Psoas muscle (tissue), 8 donors: ENCODE results near the gene MDM2. TPM values are rescaled to one million over a fixed set of nuclear protein-coding genes. Genes with fewer than 3 reads are reported as not detected.
"Not testable (repeated sequence)": the region's sequence is repeated elsewhere in the genome, so short reads cannot be mapped to it uniquely, and the experiment has no call there.

Source experiments
- ATAC-seq, 4 donors: fragments of 200-7000 bp; cut with Tn5 transposase; one replicate each; pipeline ENCODE4 v1.9.1; 2020; ENCODE audit warnings: moderate library complexity in 3 of 4, mild to moderate bottlenecking in 2 of 4
- DNase-seq, 2 donors: peaks; one replicate each; pipeline ENCODE4 v3.0.0-alpha.2; 2020
- H3K27ac ChIP-seq: fragments of 200-600 bp; one replicate; pipeline ENCODE4 v1.8.0; 2022
- H3K27me3 ChIP-seq, 3 donors: fragments of 200-600 bp in 1 of 3; one replicate each; pipeline versions ENCODE4 v1.6.1 to v1.8.0; 2013 to 2022; ENCODE audit warnings: low read length in 2 of 3, mild to moderate bottlenecking in 2 of 3, moderate library complexity in 1 of 3; ENCODE audit not compliant: insufficient read depth in 3 of 3
- H3K36me3 ChIP-seq, 2 donors: fragments of 200-600 bp in 1 of 2; one replicate each; pipeline versions ENCODE4 v1.6.1 to v1.8.0; 2013 to 2022; ENCODE audit warnings: low read depth in 1 of 2, mild to moderate bottlenecking in 1 of 2, moderate library complexity in 1 of 2; ENCODE audit not compliant: insufficient read depth in 1 of 2
- H3K4me1 ChIP-seq: fragments of 200-600 bp; one replicate; pipeline ENCODE4 v1.8.0; 2022
- H3K4me3 ChIP-seq: fragments of 200-600 bp; one replicate; pipeline ENCODE4 v1.8.0; 2022; ENCODE audit warnings: mild to moderate bottlenecking
- H3K9me3 ChIP-seq: fragments of 200-600 bp; one replicate; pipeline ENCODE4 v1.8.0; 2022
- WGBS, 3 donors: extraction: QIAGEN DNeasy Blood & Tissue Kit; methylation state at CpG; one replicate each; pipeline versions ENCODE4 v1.1.6 to v1.1.7; 2013; 5-methylcytosine and 5-hydroxymethylcytosine counted together
- intact Hi-C, 2 donors: fragments of 100-400 bp; cut with DNase I; formaldehyde crosslinking; loops; one replicate each; pipeline versions ENCODE4 v1.11.0 to v1.14.2; 2022
- polyA plus RNA-seq, 3 donors: library from polyadenylated mRNA; stranded (reverse); fragments of 200-250 nt; gene quantifications; one replicate each; pipeline ENCODE4 v1.2.3, GENCODE V29; 2013
- total RNA-seq, 4 donors: library from RNA; stranded (reverse); fragmentation: NEBNext Ultra II Directional in 2 of 4; extraction: Animal tissue kit (Norgen Biotek cat#: 25700) in 2 of 4; gene quantifications; one replicate each; pipeline versions ENCODE4 v1.2.1 to v1.2.4, GENCODE V29; 2021 to 2023
- TF ChIP-seq, protein P1 (sequence below): fragments of 200-600 bp; IDR thresholded peaks from one replicate; pipeline ENCODE4 v1.8.0; 2022; ENCODE audit warnings: antibody characterized with exemption
- donor health status: healthy with polysubstance abuse.
- donor health status: DM: no; HTN: no; CAD: no; lungs with moderate emphysema.
- donor health status: Bipolar disorder and iron deficiency.
- donor health status: healthy.
- donor health status: DM: yes; HTN: yes; CAD: no.
- donor health status: DM: no; HTN: no; CAD: no.
- donor health status: DM: no; HTN: no; CAD: no.
- donor health status: DM: yes; HTN: yes; CAD: no.

MDM2 gene
- total and polyA plus RNA-seq, 7 donors, result 25.0 to 455 (median 51.8) TPM

DNA sequence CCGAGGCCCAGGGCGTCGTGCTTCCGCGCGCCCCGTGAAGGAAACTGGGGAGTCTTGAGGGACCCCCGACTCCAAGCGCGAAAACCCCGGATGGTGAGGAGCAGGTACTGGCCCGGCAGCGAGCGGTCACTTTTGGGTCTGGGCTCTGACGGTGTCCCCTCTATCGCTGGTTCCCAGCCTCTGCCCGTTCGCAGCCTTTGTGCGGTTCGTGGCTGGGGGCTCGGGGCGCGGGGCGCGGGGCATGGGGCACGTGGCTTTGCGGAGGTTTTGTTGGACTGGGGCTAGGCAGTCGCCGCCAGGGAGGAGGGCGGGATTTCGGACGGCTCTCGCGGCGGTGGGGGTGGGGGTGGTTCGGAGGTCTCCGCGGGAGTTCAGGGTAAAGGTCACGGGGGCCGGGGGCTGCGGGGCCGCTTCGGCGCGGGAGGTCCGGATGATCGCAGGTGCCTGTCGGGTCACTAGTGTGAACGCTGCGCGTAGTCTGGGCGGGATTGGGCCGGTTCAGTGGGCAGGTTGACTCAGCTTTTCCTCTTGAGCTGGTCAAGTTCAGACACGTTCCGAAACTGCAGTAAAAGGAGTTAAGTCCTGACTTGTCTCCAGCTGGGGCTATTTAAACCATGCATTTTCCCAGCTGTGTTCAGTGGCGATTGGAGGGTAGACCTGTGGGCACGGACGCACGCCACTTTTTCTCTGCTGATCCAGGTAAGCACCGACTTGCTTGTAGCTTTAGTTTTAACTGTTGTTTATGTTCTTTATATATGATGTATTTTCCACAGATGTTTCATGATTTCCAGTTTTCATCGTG, 612 bp downstream of the MDM2 start:
- Histone ChIP-seq H3K27ac (peak overlapping the region; percentile 100), H3K4me3 (peak overlapping the region; percentile 93), H3K9me3 (no peaks in the 10 kb centered on the region), H3K27me3 (no peaks in the 10 kb centered on the region), H3K4me1 (peaks cover 19% of the 10 kb centered on the region), H3K36me3 (peaks cover 0 to 47% of the 10 kb centered on the region in 2 donors)
- ATAC-seq (peak; percentile 55 to 79 (median 68)), DNase-seq (peak; percentile 77 to 84)
- intact Hi-C loops, result loop anchor here (5.0 kb wide), 1 partner anchor 61 kb away; the partner anchor contains the start of gene SLC35E3 (in 2 of the 2)
- TF ChIP-seq, protein P1, sequence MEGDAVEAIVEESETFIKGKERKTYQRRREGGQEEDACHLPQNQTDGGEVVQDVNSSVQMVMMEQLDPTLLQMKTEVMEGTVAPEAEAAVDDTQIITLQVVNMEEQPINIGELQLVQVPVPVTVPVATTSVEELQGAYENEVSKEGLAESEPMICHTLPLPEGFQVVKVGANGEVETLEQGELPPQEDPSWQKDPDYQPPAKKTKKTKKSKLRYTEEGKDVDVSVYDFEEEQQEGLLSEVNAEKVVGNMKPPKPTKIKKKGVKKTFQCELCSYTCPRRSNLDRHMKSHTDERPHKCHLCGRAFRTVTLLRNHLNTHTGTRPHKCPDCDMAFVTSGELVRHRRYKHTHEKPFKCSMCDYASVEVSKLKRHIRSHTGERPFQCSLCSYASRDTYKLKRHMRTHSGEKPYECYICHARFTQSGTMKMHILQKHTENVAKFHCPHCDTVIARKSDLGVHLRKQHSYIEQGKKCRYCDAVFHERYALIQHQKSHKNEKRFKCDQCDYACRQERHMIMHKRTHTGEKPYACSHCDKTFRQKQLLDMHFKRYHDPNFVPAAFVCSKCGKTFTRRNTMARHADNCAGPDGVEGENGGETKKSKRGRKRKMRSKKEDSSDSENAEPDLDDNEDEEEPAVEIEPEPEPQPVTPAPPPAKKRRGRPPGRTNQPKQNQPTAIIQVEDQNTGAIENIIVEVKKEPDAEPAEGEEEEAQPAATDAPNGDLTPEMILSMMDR, result no peak
- WGBS, 3 donors, result 0 to 1% (median 1%) methylated on average over 60 to 61 of the region's 61 CpGs

DNA sequence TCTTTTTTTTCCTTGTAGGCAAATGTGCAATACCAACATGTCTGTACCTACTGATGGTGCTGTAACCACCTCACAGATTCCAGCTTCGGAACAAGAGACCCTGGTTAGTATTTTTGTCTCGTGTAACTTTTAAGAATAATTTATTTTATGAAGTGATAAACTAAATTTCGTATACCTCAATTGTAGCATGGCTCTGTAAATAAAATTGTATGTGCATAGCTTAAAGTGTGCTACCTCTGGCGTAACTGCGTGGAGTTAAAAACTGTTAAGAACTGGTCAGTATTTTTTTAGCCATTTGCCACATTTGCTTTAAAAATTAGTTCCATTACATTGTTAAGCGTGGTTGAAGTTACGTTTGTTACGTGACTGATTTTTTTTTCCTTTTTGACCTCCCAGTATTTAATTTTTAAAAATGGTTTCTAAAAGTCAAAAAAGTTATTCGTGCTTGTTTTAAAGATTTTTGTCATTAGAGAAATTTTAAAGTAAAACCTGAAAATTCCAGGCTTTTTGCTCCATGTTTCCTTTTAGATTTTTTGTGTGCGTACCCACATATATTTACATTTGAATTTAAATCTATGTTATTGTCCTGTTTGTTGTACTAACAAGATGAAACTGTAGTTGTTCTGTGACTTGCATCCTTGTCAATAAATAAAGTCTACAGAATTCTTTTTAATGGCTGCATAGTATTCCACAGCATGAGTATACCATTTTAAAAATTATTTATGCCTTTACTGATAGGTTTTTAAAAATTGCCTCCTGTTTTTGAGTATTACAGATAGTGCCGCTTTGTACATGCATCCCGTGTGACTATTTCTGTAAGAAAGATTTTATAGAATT, 1.4 kb downstream of the MDM2 start:
- H3K36me3 ChIP-seq, result peaks cover 0 to 55% of the 10 kb centered on the region in 2 donors
- peak overlapping the region; percentile 93 for H3K4me3 ChIP-seq
- intact Hi-C loops, result loop anchor here (5.0 kb wide), 1 partner anchor 62 kb away; the partner anchor contains the start of gene SLC35E3 (in 2 of the 2)
- ATAC-seq (no peak), DNase-seq (no peak)
- TF ChIP-seq, protein P1, result no peak
- H3K27me3 ChIP-seq, result no peaks in the 10 kb centered on the region
- 78 to 82% (median 80%) methylated on average over 12 of the region's 12 CpGs for WGBS, 3 donors
- no peaks in the 10 kb centered on the region for H3K9me3 ChIP-seq
- H3K27ac ChIP-seq, result peak overlapping the region; percentile 100
- peaks cover 23% of the 10 kb centered on the region for H3K4me1 ChIP-seq

- 96 to 97% (median 97%) methylated on average over 13 of the region's 13 CpGs for WGBS, 3 donors
- H3K9me3 ChIP-seq, DNase-seq, ATAC-seq, intact Hi-C loops, H3K27me3 ChIP-seq: not testable (repeated sequence)
- Histone ChIP-seq H3K36me3 (peaks cover 0 to 61% of the 10 kb centered on the region in 2 donors), H3K27ac (peak overlapping the region; percentile 100), H3K4me3 (peak overlapping the region; percentile 93), H3K4me1 (peaks cover 29% of the 10 kb centered on the region)
Measured at GRCh38 chr12:68810027-68810389, 2.0 kb downstream of the MDM2 start.

DNA sequence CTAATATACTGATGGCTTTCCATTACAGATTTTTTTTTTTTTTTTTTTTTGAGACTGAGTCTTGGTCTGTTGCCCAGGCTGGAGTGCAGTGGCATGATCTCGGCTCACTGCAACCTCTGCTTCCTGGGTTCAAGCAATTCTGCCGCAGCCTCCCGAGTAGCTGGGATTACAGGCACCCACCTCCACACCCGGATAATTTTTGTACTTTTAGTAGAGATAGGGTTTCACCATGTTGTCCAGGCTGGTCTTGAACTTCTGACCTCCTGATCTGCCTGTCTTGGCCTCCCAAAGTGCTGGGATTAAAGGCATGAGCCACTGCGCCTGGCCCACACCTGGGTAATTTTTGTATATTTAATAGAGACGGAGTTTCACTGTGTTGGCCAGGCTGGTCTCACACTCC, 3.6 kb downstream of the MDM2 start:
- H3K9me3 ChIP-seq, H3K27me3 ChIP-seq, DNase-seq, ATAC-seq, intact Hi-C loops: not testable (repeated sequence)
- Histone ChIP-seq H3K27ac (peak overlapping the region; percentile 14), H3K36me3 (peaks cover 0 to 76% of the 10 kb centered on the region in 2 donors), H3K4me3 (peak overlapping the region; percentile 93), H3K4me1 (peaks cover 37% of the 10 kb centered on the region)
- 68 to 75% (median 72%) methylated on average over 6 of the region's 6 CpGs for WGBS, 3 donors

- no peak for DNase-seq
- Histone ChIP-seq H3K4me3 (peak overlapping the region; percentile 93), H3K4me1 (peaks cover 37% of the 10 kb centered on the region), H3K27ac (peak overlapping the region; percentile 8), H3K27me3 (no peaks in the 10 kb centered on the region), H3K9me3 (no peaks in the 10 kb centered on the region), H3K36me3 (peaks cover 0 to 88% of the 10 kb centered on the region in 2 donors)
- TF ChIP-seq, protein P1, result no peak
- intact Hi-C loops, result no loop called here
- 42 to 62% (median 46%) methylated on average over 1 of the region's 1 CpG for WGBS, 3 donors
- no peak for ATAC-seq
Measured at GRCh38 chr12:68812553-68813241, 4.7 kb downstream of the MDM2 start.
